ENCODE results near the gene ARFGEF3. TPM values are rescaled to one million over a fixed set of nuclear protein-coding genes. Genes with fewer than 3 reads are reported as not detected.

Gene ARFGEF3
- total RNA-seq, 1 donor from 2014 or later, result 1.9 TPM

DNA sequence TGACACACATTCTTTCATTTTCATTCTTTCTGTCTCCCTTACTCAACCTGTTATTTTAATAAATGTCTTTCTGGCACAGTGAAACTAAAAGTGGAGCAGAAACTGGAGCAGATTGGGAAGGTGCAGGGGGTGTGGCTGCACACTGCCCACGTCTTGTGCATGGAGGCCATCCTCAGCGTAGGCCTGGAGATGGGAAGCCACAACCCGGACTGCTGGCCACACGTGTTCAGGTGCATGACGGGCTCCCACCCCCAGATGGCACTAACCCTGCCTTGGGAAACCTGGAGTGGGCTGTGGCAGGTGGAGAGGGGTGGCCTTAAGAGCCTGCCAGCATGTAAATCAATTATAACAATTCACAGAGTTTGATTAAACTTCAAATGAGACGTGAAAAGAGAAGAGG, 128.0 kb downstream of the ARFGEF3 start:
- no peaks in the 10 kb centered on the region for H3K27me3 Mint-ChIP-seq (ENCODE audit: low read depth, unreplicated experiment)
- Histone ChIP-seq H3K9ac (ENCODE audit: low read length) (no peak overlapping the region), H3K4me1 (ENCODE audit: insufficient read depth, low read length) (peaks cover 17% of the 10 kb centered on the region), H4K20me1 (ENCODE audit: insufficient read depth, low read length) (no peaks in the 10 kb centered on the region), H3K79me2 (ENCODE audit: insufficient read depth, low read length) (no peaks in the 10 kb centered on the region), H3K36me3 (ENCODE audit: insufficient read depth, low read length) (no peaks in the 10 kb centered on the region), H3K9me3 (ENCODE audit: insufficient read depth, low read depth, low read length) (no peaks in the 10 kb centered on the region), H3K27ac (ENCODE audit: low read depth, low read length) (no peak overlapping the region), H2AFZ (ENCODE audit: low read depth, low read length) (no peak overlapping the region), H3K27me3 (ENCODE audit: insufficient read depth, low read length) (no peaks in the 10 kb centered on the region), H3K4me3 (ENCODE audit: insufficient read depth, low read depth, low read length) (no peak overlapping the region), H3K4me2 (ENCODE audit: low read length) (no peak overlapping the region)
- FAIRE-seq, result no peak
- H3K9me3 Mint-ChIP-seq (ENCODE audit: unreplicated experiment), result peaks cover 2% of the 10 kb centered on the region
- no peak overlapping the region for H3K4me3 Mint-ChIP-seq (ENCODE audit: unreplicated experiment)
- H3K27ac Mint-ChIP-seq (ENCODE audit: unreplicated experiment), result peak overlapping the region; percentile 96
- no peak for DNase-seq (ENCODE audit: low read depth)
- peaks cover 14% of the 10 kb centered on the region for H3K4me1 Mint-ChIP-seq (ENCODE audit: low read depth, unreplicated experiment)
- peaks cover 3% of the 10 kb centered on the region for H3K36me3 Mint-ChIP-seq (ENCODE audit: low read depth, unreplicated experiment)
- TF ChIP-seq, protein P1, sequence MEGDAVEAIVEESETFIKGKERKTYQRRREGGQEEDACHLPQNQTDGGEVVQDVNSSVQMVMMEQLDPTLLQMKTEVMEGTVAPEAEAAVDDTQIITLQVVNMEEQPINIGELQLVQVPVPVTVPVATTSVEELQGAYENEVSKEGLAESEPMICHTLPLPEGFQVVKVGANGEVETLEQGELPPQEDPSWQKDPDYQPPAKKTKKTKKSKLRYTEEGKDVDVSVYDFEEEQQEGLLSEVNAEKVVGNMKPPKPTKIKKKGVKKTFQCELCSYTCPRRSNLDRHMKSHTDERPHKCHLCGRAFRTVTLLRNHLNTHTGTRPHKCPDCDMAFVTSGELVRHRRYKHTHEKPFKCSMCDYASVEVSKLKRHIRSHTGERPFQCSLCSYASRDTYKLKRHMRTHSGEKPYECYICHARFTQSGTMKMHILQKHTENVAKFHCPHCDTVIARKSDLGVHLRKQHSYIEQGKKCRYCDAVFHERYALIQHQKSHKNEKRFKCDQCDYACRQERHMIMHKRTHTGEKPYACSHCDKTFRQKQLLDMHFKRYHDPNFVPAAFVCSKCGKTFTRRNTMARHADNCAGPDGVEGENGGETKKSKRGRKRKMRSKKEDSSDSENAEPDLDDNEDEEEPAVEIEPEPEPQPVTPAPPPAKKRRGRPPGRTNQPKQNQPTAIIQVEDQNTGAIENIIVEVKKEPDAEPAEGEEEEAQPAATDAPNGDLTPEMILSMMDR (IDR thresholded peaks at IDR 0.05; ENCODE audit: insufficient read depth, low read depth, low read length), result no peak
- TF ChIP-seq EZH2 (IDR thresholded peaks at IDR 0.05; ENCODE audit: insufficient read depth, low read length), result no peak

DNA sequence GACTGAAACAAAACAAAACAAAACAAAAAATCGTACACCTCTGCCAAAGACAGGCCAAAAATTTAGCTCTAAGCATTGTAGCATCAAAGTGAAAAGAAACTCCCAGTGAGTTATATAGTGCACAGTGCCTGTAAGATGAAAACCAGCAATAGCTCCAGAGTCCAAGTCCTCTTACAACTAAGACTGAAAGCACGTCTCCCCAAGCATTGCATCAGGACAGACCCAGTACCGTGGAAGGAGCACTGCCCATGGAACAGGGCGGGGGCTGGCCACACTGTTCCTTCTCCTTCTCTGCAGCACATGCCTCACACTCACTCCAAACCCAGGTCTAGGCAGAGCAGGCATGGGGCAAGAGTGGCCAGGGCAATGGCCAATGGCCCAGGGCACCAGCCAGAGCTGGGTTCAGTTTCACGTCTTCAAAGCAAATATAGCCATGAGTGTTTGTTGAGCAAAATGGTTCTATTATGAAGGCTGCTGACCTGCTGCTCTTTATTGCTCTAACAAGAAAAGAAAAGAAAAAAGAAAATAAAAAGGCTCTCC, 128.8 kb downstream of the ARFGEF3 start:
- Histone ChIP-seq H4K20me1 (ENCODE audit: insufficient read depth, low read length) (no peaks in the 10 kb centered on the region), H3K4me1 (ENCODE audit: insufficient read depth, low read length) (peaks cover 17% of the 10 kb centered on the region), H3K4me2 (ENCODE audit: low read length) (no peak overlapping the region), H3K9ac (ENCODE audit: low read length) (no peak overlapping the region), H2AFZ (ENCODE audit: low read depth, low read length) (no peak overlapping the region), H3K27me3 (ENCODE audit: insufficient read depth, low read length) (no peaks in the 10 kb centered on the region), H3K27ac (ENCODE audit: low read depth, low read length) (no peak overlapping the region), H3K36me3 (ENCODE audit: insufficient read depth, low read length) (no peaks in the 10 kb centered on the region), H3K79me2 (ENCODE audit: insufficient read depth, low read length) (no peaks in the 10 kb centered on the region), H3K9me3 (ENCODE audit: insufficient read depth, low read depth, low read length) (no peaks in the 10 kb centered on the region), H3K4me3 (ENCODE audit: insufficient read depth, low read depth, low read length) (no peak overlapping the region)
- Mint-ChIP-seq H3K27me3 (ENCODE audit: low read depth, unreplicated experiment) (no peaks in the 10 kb centered on the region), H3K4me3 (ENCODE audit: unreplicated experiment) (no peak overlapping the region), H3K36me3 (ENCODE audit: low read depth, unreplicated experiment) (peaks cover 3% of the 10 kb centered on the region), H3K4me1 (ENCODE audit: low read depth, unreplicated experiment) (peaks cover 14% of the 10 kb centered on the region), H3K9me3 (ENCODE audit: unreplicated experiment) (peaks cover 2% of the 10 kb centered on the region), H3K27ac (ENCODE audit: unreplicated experiment) (no peak overlapping the region)
- FAIRE-seq (no peak), DNase-seq (ENCODE audit: low read depth) (no peak)
- TF ChIP-seq, protein P1 (IDR thresholded peaks at IDR 0.05; ENCODE audit: insufficient read depth, low read depth, low read length), result no peak
- no peak for TF ChIP-seq EZH2 (IDR thresholded peaks at IDR 0.05; ENCODE audit: insufficient read depth, low read length)

DNA sequence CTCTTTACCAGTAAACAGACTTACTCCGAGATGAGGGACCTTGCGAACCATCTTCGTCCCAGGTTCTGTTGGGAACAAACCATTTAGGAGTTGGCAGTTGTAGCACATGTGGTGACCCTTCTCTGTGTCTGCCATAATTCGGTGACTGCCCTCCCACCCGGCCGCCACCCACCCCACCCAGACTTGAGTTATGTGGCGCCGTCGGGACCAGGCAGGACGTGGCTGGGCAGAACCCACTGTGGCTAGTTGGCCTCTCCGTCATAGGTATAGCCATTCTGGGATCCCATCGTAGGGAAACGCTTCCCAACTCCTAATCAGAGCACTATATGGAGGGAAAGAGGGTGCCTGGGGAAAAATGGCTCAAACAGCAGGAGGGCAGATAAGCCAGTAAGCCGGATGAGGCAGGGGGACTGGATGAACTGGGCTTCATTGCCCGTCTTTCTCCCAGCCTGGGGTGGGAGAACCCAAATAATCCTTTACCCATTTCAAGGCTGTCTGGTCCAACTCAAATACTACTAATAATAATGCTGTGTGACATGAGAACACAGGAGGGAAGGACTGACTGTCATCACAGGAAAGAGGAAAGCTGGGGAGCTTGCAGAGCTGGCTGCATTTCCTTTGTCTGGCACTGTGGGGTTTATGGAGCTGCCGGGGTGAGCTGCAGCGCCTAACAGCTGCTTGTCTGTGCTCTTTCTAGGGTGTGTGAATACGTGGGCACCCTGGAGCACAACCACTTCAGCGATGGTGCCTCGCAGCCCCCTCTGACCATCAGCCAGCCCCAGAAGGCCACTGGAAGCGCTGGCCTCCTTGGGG, 129.5 kb downstream of the ARFGEF3 start:
- Mint-ChIP-seq H3K36me3 (ENCODE audit: low read depth, unreplicated experiment) (peaks cover 3% of the 10 kb centered on the region), H3K27ac (ENCODE audit: unreplicated experiment) (no peak overlapping the region), H3K9me3 (ENCODE audit: unreplicated experiment) (peaks cover 2% of the 10 kb centered on the region), H3K4me1 (ENCODE audit: low read depth, unreplicated experiment) (peaks cover 14% of the 10 kb centered on the region), H3K4me3 (ENCODE audit: unreplicated experiment) (no peak overlapping the region), H3K27me3 (ENCODE audit: low read depth, unreplicated experiment) (no peaks in the 10 kb centered on the region)
- Histone ChIP-seq H2AFZ (ENCODE audit: low read depth, low read length) (peak overlapping the region; percentile 25), H3K4me3 (ENCODE audit: insufficient read depth, low read depth, low read length) (no peak overlapping the region), H3K36me3 (ENCODE audit: insufficient read depth, low read length) (no peaks in the 10 kb centered on the region), H3K4me1 (ENCODE audit: insufficient read depth, low read length) (peaks cover 17% of the 10 kb centered on the region), H3K9ac (ENCODE audit: low read length) (no peak overlapping the region), H3K27me3 (ENCODE audit: insufficient read depth, low read length) (no peaks in the 10 kb centered on the region), H3K4me2 (ENCODE audit: low read length) (no peak overlapping the region), H3K79me2 (ENCODE audit: insufficient read depth, low read length) (no peaks in the 10 kb centered on the region), H3K9me3 (ENCODE audit: insufficient read depth, low read depth, low read length) (no peaks in the 10 kb centered on the region), H4K20me1 (ENCODE audit: insufficient read depth, low read length) (no peaks in the 10 kb centered on the region), H3K27ac (ENCODE audit: low read depth, low read length) (no peak overlapping the region)
- FAIRE-seq, result no peak
- DNase-seq (ENCODE audit: low read depth), result no peak
- TF ChIP-seq, protein P1 (IDR thresholded peaks at IDR 0.05; ENCODE audit: insufficient read depth, low read depth, low read length), result no peak

Measured in astrocyte (in vitro differentiated cells and primary cell).